Testis (tissue), 3 donors: ENCODE data around the gene TRAPPC10. TPM values are rescaled to one million over a fixed set of nuclear protein-coding genes. Genes with fewer than 3 reads are reported as not detected.

ENCODE experiments used
- DNase-seq: peaks from one replicate; pipeline ENCODE4 v3.0.0-alpha.2; 2019
- H3K27ac ChIP-seq, 2 donors: fragments of 200-600 bp; sonication (generic); one replicate each; pipeline ENCODE4 v1.5.1; 2019
- H3K27me3 ChIP-seq: fragments of 200-600 bp; sonication (generic); one replicate; pipeline ENCODE4 v1.5.1; 2019
- H3K36me3 ChIP-seq: fragments of 200-600 bp; sonication (generic); one replicate; pipeline ENCODE4 v1.5.1; 2017; ENCODE audit warnings: low read depth; ENCODE audit errors: missing control alignments
- H3K4me1 ChIP-seq: fragments of 200-600 bp; sonication (generic); one replicate; pipeline ENCODE4 v1.5.1; 2019
- H3K4me3 ChIP-seq, 2 donors: fragments of 200-600 bp; sonication (generic); one replicate each; pipeline ENCODE4 v1.5.1; 2017 to 2019
- H3K9me3 ChIP-seq: fragments of 200-600 bp; sonication (generic); one replicate; pipeline ENCODE4 v1.5.1; 2017
- POLR2A ChIP-seq: fragments of 450-650 bp; IDR thresholded peaks from one replicate; pipeline ENCODE4 v1.6.1; 2017; ENCODE audit warnings: antibody characterized with exemption, mild to moderate bottlenecking, moderate library complexity
- WGBS, 2 donors: methylation state at CpG; one replicate each; pipeline ENCODE4 v1.1.5; 2018; 5-methylcytosine and 5-hydroxymethylcytosine counted together
- intact Hi-C: fragments of 100-400 bp; cut with DNase I; formaldehyde crosslinking; loops from one replicate; pipeline ENCODE4 v1.15.1; 2023; ENCODE audit warnings: low total_unique reads
- polyA plus RNA-seq: library from polyadenylated mRNA; stranded (reverse); fragments of 350-450 nt; fragmentation: Illumina TruSeq; extraction: RNeasy Lipid Tissue Mini Kit (QIAGEN cat#74804); gene quantifications from one replicate; pipeline ENCODE4 v1.2.3, GENCODE V29; 2014; ENCODE audit warnings: low read depth, low replicate concordance; ENCODE audit not compliant: insufficient read depth
- total RNA-seq, 2 donors: library from RNA; depleted of rRNA; stranded (reverse); fragments of >200 nt; gene quantifications; one replicate each; pipeline ENCODE4 v1.2.3, GENCODE V29; 2016
- TF ChIP-seq, protein P1 (sequence below), 3 experiments: fragments of 450-650 bp in 2 of 3; fragments of 200-600 bp in 1 of 3; sonication (generic) in 1 of 3; IDR thresholded peaks; one replicate each; pipeline ENCODE4 v1.5.1; 2016 to 2019; ENCODE audit warnings: antibody characterized with exemption in 3 of 3, mild to moderate bottlenecking in 2 of 3, moderate library complexity in 1 of 3

The TRAPPC10 gene
- total and polyA plus RNA-seq, 3 donors from 2014 or later, result 46.4 to 69.8 (median 58.0) TPM

DNA sequence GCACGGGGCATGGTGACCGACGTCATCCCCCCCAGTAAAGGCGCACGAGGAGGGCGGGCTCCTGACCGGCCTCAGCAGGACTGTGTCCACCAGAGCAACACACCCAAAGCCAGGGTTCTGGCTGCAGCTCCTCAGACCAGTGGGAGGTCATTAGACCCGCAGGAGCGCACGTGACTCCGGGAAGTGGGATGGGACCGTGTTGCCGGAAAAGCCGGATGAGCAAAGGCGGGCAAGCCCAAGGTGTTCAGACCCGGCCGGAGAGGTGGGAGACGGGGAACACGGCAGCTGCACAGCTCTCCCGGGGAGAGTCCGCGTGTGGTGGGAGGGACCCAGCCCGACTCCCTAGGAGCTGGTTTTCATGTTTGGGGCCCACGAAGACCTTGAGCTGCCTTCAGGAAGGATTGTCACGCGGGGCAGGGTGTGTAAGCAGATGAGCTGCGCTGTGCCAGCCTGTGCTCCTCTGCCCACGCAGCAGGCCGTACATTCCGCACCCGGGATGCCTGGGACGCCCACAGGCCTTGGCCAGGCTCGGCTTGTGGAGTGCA lies 20.6 kb upstream of the TRAPPC10 start:
- Histone ChIP-seq H3K4me3 (no peak overlapping the region), H3K27ac (peak overlapping the region; percentile 66 to 68), H3K9me3 (no peaks in the 10 kb centered on the region), H3K36me3 (no peaks in the 10 kb centered on the region), H3K4me1 (peaks cover 21% of the 10 kb centered on the region), H3K27me3 (no peaks in the 10 kb centered on the region)
- WGBS, 2 donors, result 54 to 56% methylated on average over 17 to 33 of the region's 33 CpGs
- TF ChIP-seq, protein P1, sequence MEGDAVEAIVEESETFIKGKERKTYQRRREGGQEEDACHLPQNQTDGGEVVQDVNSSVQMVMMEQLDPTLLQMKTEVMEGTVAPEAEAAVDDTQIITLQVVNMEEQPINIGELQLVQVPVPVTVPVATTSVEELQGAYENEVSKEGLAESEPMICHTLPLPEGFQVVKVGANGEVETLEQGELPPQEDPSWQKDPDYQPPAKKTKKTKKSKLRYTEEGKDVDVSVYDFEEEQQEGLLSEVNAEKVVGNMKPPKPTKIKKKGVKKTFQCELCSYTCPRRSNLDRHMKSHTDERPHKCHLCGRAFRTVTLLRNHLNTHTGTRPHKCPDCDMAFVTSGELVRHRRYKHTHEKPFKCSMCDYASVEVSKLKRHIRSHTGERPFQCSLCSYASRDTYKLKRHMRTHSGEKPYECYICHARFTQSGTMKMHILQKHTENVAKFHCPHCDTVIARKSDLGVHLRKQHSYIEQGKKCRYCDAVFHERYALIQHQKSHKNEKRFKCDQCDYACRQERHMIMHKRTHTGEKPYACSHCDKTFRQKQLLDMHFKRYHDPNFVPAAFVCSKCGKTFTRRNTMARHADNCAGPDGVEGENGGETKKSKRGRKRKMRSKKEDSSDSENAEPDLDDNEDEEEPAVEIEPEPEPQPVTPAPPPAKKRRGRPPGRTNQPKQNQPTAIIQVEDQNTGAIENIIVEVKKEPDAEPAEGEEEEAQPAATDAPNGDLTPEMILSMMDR (IDR thresholded peaks at IDR 0.05), result no peak
- no peak for TF ChIP-seq POLR2A
- intact Hi-C loops, result no loop called here
- DNase-seq, result peak; percentile 84

DNA sequence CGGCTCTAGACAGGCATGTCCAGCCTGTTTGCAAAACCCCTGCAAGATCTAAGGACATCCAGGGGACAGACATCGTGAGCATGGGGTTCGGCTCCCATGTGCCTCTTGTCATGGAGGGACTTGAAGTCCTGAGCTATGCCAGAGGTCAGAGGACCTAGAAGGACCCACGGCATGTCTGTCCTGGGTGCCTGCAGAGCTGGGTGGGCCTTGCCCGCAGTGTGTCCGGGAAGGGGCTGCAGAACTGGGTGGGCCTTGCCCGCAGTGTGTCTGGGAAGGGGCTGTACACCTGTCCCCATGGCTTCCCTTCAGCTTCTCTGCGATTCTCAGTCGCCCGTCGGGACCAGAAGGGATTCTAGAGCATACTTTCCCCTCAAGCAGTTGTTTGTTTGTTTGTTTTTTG lies 20.0 kb upstream of the TRAPPC10 start:
- no peak for DNase-seq
- no peaks in the 10 kb centered on the region for H3K27me3 ChIP-seq
- intact Hi-C loops, result no loop called here
- H3K27ac ChIP-seq, result peak overlapping the region; percentile 66 to 68
- TF ChIP-seq, protein P1 (IDR thresholded peaks at IDR 0.05), result no peak
- TF ChIP-seq POLR2A, result no peak
- H3K36me3 ChIP-seq, result no peaks in the 10 kb centered on the region
- peaks cover 15% of the 10 kb centered on the region for H3K4me1 ChIP-seq
- no peaks in the 10 kb centered on the region for H3K9me3 ChIP-seq
- H3K4me3 ChIP-seq, result no peak overlapping the region
- 92 to 99% methylated on average over 7 to 11 of the region's 11 CpGs for WGBS, 2 donors

DNA sequence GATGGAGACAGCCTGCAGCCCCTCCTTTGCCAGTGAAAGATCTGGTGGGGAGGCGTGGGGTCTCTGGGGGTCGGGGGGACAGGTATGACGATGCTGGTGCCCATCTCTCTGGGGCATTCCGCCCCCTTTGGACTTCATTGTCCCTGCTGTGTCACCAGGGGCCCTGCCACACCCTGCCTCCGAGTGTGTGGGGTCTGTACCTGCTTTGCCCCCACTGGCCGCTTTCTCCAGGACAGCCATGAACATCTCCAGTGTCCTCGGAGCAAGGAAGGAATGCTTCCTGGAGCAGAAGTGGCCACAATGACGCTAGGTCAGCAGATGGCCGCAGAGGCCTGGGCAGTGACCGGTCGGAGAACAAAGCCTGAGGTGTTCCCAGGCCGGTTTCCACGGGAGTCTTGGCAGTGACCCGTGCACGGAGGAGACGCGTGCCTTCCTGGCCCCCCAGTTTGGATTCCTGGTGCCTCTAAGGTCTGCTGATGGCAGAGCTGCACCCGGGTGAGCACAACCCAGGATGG lies 18.6 kb upstream of the TRAPPC10 start:
- Histone ChIP-seq H3K27me3 (no peaks in the 10 kb centered on the region), H3K4me3 (no peak overlapping the region), H3K9me3 (no peaks in the 10 kb centered on the region), H3K4me1 (peaks cover 12% of the 10 kb centered on the region), H3K36me3 (no peaks in the 10 kb centered on the region), H3K27ac (no peak overlapping the region)
- no peak for TF ChIP-seq POLR2A
- TF ChIP-seq, protein P1 (IDR thresholded peaks at IDR 0.05), result no peak
- intact Hi-C loops, result no loop called here
- WGBS, 2 donors, result 59 to 78% methylated on average over 11 to 18 of the region's 18 CpGs
- DNase-seq, result no peak

DNA sequence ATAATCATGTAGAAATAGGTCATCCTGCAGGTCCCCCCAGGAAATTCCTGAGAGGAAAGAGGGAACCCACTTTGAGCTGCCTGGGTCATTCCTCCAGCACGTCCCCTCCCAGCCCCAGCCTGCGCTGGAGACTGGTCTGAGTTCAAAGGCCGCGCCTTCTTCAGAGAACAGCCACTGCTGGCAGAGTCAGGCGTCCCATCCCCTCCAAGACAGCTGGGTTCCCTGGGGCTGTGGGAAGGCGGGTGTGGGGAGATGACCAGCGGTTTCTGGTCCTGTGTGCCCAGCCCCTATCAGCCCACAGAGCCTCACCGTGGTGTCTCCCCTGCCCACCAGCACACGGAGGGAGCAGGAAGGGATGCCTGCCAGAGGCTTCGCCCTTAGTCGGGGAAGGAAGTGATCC lies 18.0 kb upstream of the TRAPPC10 start:
- Histone ChIP-seq H3K4me3 (no peak overlapping the region), H3K27ac (peak overlapping the region in 1 of 2 donors; percentile 24), H3K36me3 (no peaks in the 10 kb centered on the region), H3K4me1 (peaks cover 12% of the 10 kb centered on the region), H3K9me3 (no peaks in the 10 kb centered on the region), H3K27me3 (no peaks in the 10 kb centered on the region)
- WGBS, 2 donors, result 56 to 65% methylated on average over 10 to 11 of the region's 11 CpGs
- no peak for TF ChIP-seq POLR2A
- TF ChIP-seq, protein P1 (IDR thresholded peaks at IDR 0.05), result no peak
- intact Hi-C loops, result no loop called here
- DNase-seq, result no peak

DNA sequence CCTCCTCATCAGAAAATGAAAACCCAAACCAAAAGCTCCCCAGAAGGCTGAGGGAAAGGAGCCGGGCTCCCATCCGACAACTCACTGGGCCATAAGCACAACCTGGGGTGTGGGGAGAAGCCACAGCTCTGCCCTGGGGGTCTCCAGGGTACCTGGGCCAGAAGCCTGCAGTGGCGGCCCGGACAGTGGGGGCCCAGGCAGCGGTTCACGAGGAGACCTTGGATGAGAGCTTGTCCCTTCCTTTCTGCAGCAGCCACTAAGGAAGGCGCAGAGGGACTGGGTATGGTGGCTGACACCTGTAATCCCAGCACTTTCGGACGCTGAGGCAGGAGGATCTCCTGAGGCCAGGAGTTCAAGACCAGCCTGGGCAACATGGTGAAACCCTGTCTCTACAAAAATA lies 17.5 kb upstream of the TRAPPC10 start:
- intact Hi-C loops, result no loop called here

More for the DNA sequence above, 17.5 kb upstream of the TRAPPC10 start:
- Histone ChIP-seq H3K27ac (peak overlapping the region in 1 of 2 donors; percentile 24), H3K4me3 (no peak overlapping the region), H3K27me3 (no peaks in the 10 kb centered on the region), H3K36me3 (no peaks in the 10 kb centered on the region), H3K9me3 (no peaks in the 10 kb centered on the region), H3K4me1 (peaks cover 12% of the 10 kb centered on the region)
- WGBS, 2 donors, result 96 to 98% methylated on average over 9 of the region's 9 CpGs
- no peak for DNase-seq
- no peak for TF ChIP-seq POLR2A
- TF ChIP-seq, protein P1 (IDR thresholded peaks at IDR 0.05), result no peak
